Hematopoietic multipotent progenitor cell (in vitro differentiated cells): ENCODE data around the gene HELQ. TPM values are rescaled to one million over a fixed set of nuclear protein-coding genes. Genes with fewer than 3 reads are reported as not detected.
A peak's percentile ranks its signal among the peaks of the same experiment; 100 is the strongest.

Experiments used
- DNase-seq, 3 donors: peaks; one replicate each; pipeline ENCODE4 v3.0.0-alpha.2; 2011 to 2015; ENCODE audit warnings: low read depth in 2 of 3, low spot score in 2 of 3
- small RNA-seq: library from RNA; depleted of rRNA; stranded (forward); fragments of <200 nt; gene quantifications from one replicate; pipeline ENCODE3, GENCODE V24; 2012
- total RNA-seq: library from RNA; depleted of rRNA; stranded (reverse); fragments of >200 nt; gene quantifications from one replicate; pipeline ENCODE4 v1.2.3, GENCODE V29; 2012

HELQ gene
- total RNA-seq, 1 donor = 14.0 TPM

DNA sequence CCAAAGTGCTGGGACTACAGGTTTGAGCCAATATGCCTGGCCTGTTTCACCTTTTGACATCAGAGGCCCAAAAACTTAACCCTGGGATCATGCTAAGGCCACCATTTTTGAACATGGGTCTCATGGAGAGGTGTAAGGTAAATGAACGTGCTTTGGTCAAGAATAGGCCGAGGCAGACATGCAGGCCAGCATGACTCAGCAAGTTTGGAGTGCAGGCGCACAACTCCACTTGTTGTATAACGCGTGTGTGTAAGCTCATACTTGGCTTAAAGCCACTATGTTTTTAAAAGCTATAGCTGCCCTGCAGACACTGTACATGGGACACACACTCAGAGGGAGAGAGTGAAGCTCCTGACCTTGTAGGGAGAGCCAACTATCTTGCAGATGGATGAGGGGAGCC, 77.2 kb downstream of the HELQ start:
- peak in 2 of 3 donors; percentile 37 to 45 for DNase-seq

DNA sequence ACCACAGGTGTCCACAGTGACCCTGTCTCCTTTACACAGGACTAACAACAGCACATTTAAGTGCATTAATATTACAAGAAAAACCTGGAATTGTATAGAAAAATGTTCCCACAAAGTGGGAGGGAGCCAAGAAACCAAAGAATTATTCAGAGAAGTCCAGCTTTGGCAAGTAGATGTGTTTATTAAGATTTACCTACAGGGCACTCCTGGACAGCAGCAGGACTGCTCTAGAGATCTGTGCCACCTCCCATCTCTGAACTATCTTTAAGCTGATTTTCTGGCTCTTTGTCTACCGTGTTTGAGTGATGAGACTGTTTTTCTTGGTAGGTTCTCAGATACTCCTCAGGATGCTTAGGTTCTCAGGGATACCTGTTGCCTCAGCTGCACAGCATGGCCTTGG, 82.7 kb downstream of the HELQ start:
- DNase-seq = no peak

DNA sequence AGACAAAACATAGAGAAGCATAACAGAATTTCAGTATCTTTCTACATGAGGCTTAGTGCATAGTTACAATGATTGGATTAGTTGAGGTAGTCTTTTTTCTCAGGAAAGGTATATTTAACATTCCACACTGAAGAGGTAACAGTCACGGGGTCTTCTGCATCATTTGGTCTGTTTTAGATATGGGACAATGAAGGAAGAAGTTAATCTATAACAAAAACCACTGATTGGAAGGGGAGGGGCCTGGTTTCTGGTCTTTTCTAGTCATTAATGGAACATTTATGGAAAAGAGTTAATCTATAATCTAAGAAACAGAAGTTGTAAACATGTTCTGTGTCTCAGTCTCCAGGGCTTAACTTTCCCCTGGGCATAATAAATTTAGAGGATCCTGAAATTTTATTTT, 83.7 kb downstream of the HELQ start:
- no peak for DNase-seq

- DNase-seq = no peak
Measured at GRCh38 chr4:83371235-83371634, 84.4 kb downstream of the HELQ start.

DNA sequence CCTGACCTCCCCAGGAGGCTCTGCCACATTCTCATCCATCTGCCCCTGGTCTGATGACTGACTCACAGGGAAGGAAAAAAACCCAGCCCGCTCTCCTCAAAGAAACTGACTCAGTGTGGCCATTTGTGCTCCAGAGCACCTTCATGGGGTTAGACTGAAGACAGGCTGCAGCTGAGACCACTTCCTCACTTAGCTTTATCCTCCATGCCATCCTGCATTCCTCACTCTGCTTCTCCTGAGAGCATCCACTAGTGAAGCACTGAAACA, 85.0 kb downstream of the HELQ start:
- DNase-seq = no peak

- no peak for DNase-seq
Measured at GRCh38 chr4:83369831-83370639, 85.6 kb downstream of the HELQ start.

DNA sequence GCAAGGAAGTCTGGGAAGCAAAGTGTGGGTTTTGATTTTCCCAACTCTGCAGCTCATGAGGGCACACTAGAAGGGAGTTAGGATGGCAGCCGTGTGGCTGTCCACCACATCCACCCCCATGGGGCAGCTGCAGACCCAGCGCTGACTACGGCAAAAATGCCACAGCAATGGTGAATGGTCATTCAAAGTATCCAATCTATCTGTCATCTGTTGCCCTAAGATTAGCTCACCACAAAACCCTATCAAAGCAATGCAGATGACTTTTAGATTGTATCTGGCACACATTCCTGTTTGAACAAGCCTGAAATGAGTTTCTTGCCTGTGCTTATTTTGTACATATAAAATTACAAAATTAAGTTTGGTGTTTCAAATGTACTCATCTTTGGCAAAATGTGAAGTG, 91.3 kb downstream of the HELQ start:
- peak in 2 of 3 donors; percentile 84 to 97 for DNase-seq

GRCh38 chr4:83362492-83363329, 92.9 kb downstream of the HELQ start:
- peak in 1 of 3 donors; percentile 62 for DNase-seq

- DNase-seq = no peak
Measured at GRCh38 chr4:83361416-83362103, 94.1 kb downstream of the HELQ start.

DNA sequence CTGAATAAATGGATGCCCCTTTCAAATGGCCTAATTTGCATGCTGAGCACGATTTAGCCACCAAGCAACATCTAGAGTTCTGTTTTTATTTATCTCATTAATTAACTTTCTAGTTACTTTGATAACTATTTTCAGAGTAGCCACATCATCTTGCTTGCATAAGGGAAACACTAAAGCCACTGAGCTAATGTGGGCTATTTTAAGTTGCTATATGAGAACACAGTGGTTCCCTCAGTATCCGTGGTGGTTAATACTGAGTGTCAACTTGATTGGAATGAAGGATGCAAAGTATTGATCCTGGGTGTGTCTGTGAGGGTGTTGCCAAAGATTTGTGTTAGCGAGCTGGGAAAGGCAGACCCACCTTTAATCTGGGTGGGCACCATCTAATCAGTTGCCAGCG, 95.6 kb downstream of the HELQ start:
- no peak for DNase-seq

GRCh38 chr4:83358410-83358809, 97.2 kb downstream of the HELQ start:
- DNase-seq = no peak

Small RNAs within 50 kb of the gene (small RNA-seq; reads per million reads assigned to genes)
- not detected for gene AC114781.5

Other genes starting within 250 kb of the HELQ start
- gene COQ2, start 171.0 kb downstream of the HELQ start, total RNA-seq = 11.6 TPM
- 0.81 TPM for gene HPSE, start 121.0 kb downstream of the HELQ start, total RNA-seq
- 7.3 TPM for gene MRPS18C, start 235 bp upstream of the HELQ start, total RNA-seq
- gene ABRAXAS1, start 29.3 kb upstream of the HELQ start, total RNA-seq = 14.5 TPM
- 19.4 TPM for gene GPAT3, start 80.3 kb upstream of the HELQ start, total RNA-seq